Measurements from ENCODE around the gene MATCAP1.

MATCAP1 gene

GRCh38 chr16:67183284-67183626, 508 bp downstream of the MATCAP1 start:
- TF ChIP-seq FOXM1 (IDR thresholded peaks at IDR 0.05; ENCODE audit: borderline replicate concordance, low read depth), result no peak
- TF ChIP-seq YY1 (IDR thresholded peaks at IDR 0.05; ENCODE audit: low read depth), result no peak
- TF ChIP-seq MAX (IDR thresholded peaks at IDR 0.05), result no peak
- no peak for TF ChIP-seq REST (IDR thresholded peaks at IDR 0.05; ENCODE audit: low read depth)
- no peak for TF ChIP-seq CREB1 (IDR thresholded peaks at IDR 0.05; ENCODE audit: low read depth)
- TF ChIP-seq CEBPB (IDR thresholded peaks at IDR 0.05), result no peak
- no peak for TF ChIP-seq RAD21 (IDR thresholded peaks at IDR 0.05; ENCODE audit: low read depth)
- TF ChIP-seq TCF12 (IDR thresholded peaks at IDR 0.05; ENCODE audit: low read depth), result no peak
- no peak for TF ChIP-seq EGR1 (IDR thresholded peaks at IDR 0.05)
- TF ChIP-seq TEAD4 (IDR thresholded peaks at IDR 0.05), result no peak
- TF ChIP-seq TAF1 (IDR thresholded peaks at IDR 0.05; ENCODE audit: low read depth), result no peak
- TF ChIP-seq EP300 (IDR thresholded peaks at IDR 0.05; ENCODE audit: borderline replicate concordance), result no peak
- no peak for TF ChIP-seq ZBTB7A (IDR thresholded peaks at IDR 0.05; ENCODE audit: low read depth)
- TF ChIP-seq NFIC (IDR thresholded peaks at IDR 0.05), result no peak
- no peak for TF ChIP-seq USF1 (IDR thresholded peaks at IDR 0.05)

GRCh38 chr16:67182288-67182687, 1.5 kb downstream of the MATCAP1 start:
- TF ChIP-seq TEAD4 (IDR thresholded peaks at IDR 0.05) (no peak), YY1 (IDR thresholded peaks at IDR 0.05; ENCODE audit: low read depth) (no peak), TAF1 (IDR thresholded peaks at IDR 0.05; ENCODE audit: low read depth) (no peak), RAD21 (IDR thresholded peaks at IDR 0.05; ENCODE audit: low read depth) (no peak), EP300 (IDR thresholded peaks at IDR 0.05; ENCODE audit: borderline replicate concordance) (no peak), CEBPB (IDR thresholded peaks at IDR 0.05) (no peak), MAX (IDR thresholded peaks at IDR 0.05) (no peak), CREB1 (IDR thresholded peaks at IDR 0.05; ENCODE audit: low read depth) (no peak), FOXM1 (IDR thresholded peaks at IDR 0.05; ENCODE audit: borderline replicate concordance, low read depth) (no peak), TCF12 (IDR thresholded peaks at IDR 0.05; ENCODE audit: low read depth) (no peak), NFIC (IDR thresholded peaks at IDR 0.05) (no peak), EGR1 (IDR thresholded peaks at IDR 0.05) (no peak), ZBTB7A (IDR thresholded peaks at IDR 0.05; ENCODE audit: low read depth) (no peak), REST (IDR thresholded peaks at IDR 0.05; ENCODE audit: low read depth) (no peak), USF1 (IDR thresholded peaks at IDR 0.05) (no peak)

GRCh38 chr16:67181346-67181745, 2.4 kb downstream of the MATCAP1 start:
- no peak for TF ChIP-seq MAX (IDR thresholded peaks at IDR 0.05)
- no peak for TF ChIP-seq EGR1 (IDR thresholded peaks at IDR 0.05)

- TF ChIP-seq MAX (IDR thresholded peaks at IDR 0.05) (no peak), TAF1 (IDR thresholded peaks at IDR 0.05; ENCODE audit: low read depth) (no peak), CREB1 (IDR thresholded peaks at IDR 0.05; ENCODE audit: low read depth) (no peak), NFIC (IDR thresholded peaks at IDR 0.05) (no peak), EP300 (IDR thresholded peaks at IDR 0.05; ENCODE audit: borderline replicate concordance) (no peak), EGR1 (IDR thresholded peaks at IDR 0.05) (no peak), RAD21 (IDR thresholded peaks at IDR 0.05; ENCODE audit: low read depth) (no peak), CEBPB (IDR thresholded peaks at IDR 0.05) (no peak), TEAD4 (IDR thresholded peaks at IDR 0.05) (no peak)
Observed at GRCh38 chr16:67180166-67180565, 3.6 kb downstream of the MATCAP1 start.

- TF ChIP-seq FOXM1 (IDR thresholded peaks at IDR 0.05; ENCODE audit: borderline replicate concordance, low read depth) (no peak), RAD21 (IDR thresholded peaks at IDR 0.05; ENCODE audit: low read depth) (peak; percentile 24; the same call in 1 of the 2 replicates), EGR1 (IDR thresholded peaks at IDR 0.05) (no peak), EP300 (IDR thresholded peaks at IDR 0.05; ENCODE audit: borderline replicate concordance) (no peak)
Observed at GRCh38 chr16:67179421-67180080, 4.2 kb downstream of the MATCAP1 start.

All from Ishikawa (cell line).